Gastroesophageal sphincter (tissue), 4 donors: Measurements from ENCODE around the gene CTTN. TPM values are rescaled to one million over a fixed set of nuclear protein-coding genes. Genes with fewer than 3 reads are reported as not detected.
A peak's percentile ranks its signal among the peaks of the same experiment; 100 is the strongest.

Experiments
- ATAC-seq: fragments of 150-250 bp; one replicate; pipeline ENCODE4 v1.9.1; 2016; ENCODE audit warnings: mild to moderate bottlenecking, moderate library complexity
- H3K27ac ChIP-seq, 4 donors: fragments of 200-600 bp; sonication (generic) in 3 of 4; 1 replicate in 3 of 4; 2 replicates in 1 of 4; pipeline ENCODE4 v1.5.1; 2016 to 2019
- H3K27me3 ChIP-seq: fragments of 200-600 bp; sonication (generic); one replicate; pipeline ENCODE4 v1.5.1; 2019
- H3K36me3 ChIP-seq, 2 donors: fragments of 200-600 bp; sonication (generic); one replicate each; pipeline ENCODE4 v1.5.1; 2019; ENCODE audit warnings: control low read depth in 1 of 2
- H3K4me1 ChIP-seq, 3 donors: fragments of 200-600 bp; sonication (generic); 1 replicate in 2 of 3; 2 replicates in 1 of 3; pipeline ENCODE4 v1.5.1; 2016 to 2019; ENCODE audit warnings: control low read depth in 2 of 3
- H3K4me3 ChIP-seq, 2 donors: fragments of 200-600 bp; sonication (generic); one replicate each; pipeline ENCODE4 v1.5.1; 2019; ENCODE audit warnings: mild to moderate bottlenecking in 1 of 2, moderate library complexity in 1 of 2
- H3K9me3 ChIP-seq, 3 donors: fragments of 200-600 bp; sonication (generic); one replicate each; pipeline ENCODE4 v1.5.1; 2017 to 2019; ENCODE audit warnings: control low read depth in 2 of 3
- CTCF ChIP-seq, 4 experiments: fragments of 200-600 bp in 2 of 4; fragments of 450-650 bp in 2 of 4; sonication (generic) in 1 of 4; IDR thresholded peaks; one replicate each; pipeline ENCODE4 v1.5.1; 2017 to 2019; ENCODE audit warnings: antibody characterized with exemption in 4 of 4, mild to moderate bottlenecking in 2 of 4, moderate library complexity in 2 of 4
- EP300 ChIP-seq: sonication (generic); formaldehyde crosslinking; IDR thresholded peaks from one replicate; pipeline ENCODE4 v1.6.1; 2017; ENCODE audit warnings: antibody characterized with exemption, mild to moderate bottlenecking
- POLR2A ChIP-seq, 2 donors: fragments of 450-650 bp; IDR thresholded peaks; one replicate each; pipeline ENCODE4 v1.6.1; 2017; ENCODE audit warnings: antibody characterized with exemption in 2 of 2, mild to moderate bottlenecking in 2 of 2, moderate library complexity in 1 of 2
- POLR2AphosphoS5 ChIP-seq: sonication (generic); formaldehyde crosslinking; IDR thresholded peaks from one replicate; pipeline ENCODE4 v1.6.1; 2017; ENCODE audit warnings: antibody characterized with exemption
- WGBS, 2 donors: methylation state at CpG; one replicate each; pipeline ENCODE4 v1.1.5; 2018; ENCODE audit warnings: low coverage in 1 of 2; 5-methylcytosine and 5-hydroxymethylcytosine counted together
- total RNA-seq, 4 donors: library from RNA; depleted of rRNA; stranded (reverse); fragments of >200 nt; gene quantifications; one replicate each; pipeline ENCODE4 v1.1.0, GENCODE V29; 2016

Gene CTTN
- total RNA-seq, 4 donors from 2014 or later, result 164 to 316 (median 179) TPM

- Histone ChIP-seq H3K4me1 (peaks cover 0 to 4% (median 0%) of the 10 kb centered on the region in 3 donors), H3K9me3 (no peaks in the 10 kb centered on the region), H3K36me3 (peaks cover 0 to 100% of the 10 kb centered on the region in 2 donors), H3K27ac (no peak overlapping the region), H3K27me3 (no peaks in the 10 kb centered on the region), H3K4me3 (no peak overlapping the region)
- 90 to 98% methylated on average over 4 to 6 of the region's 15 CpGs for WGBS, 2 donors
- TF ChIP-seq EP300, result no peak
- TF ChIP-seq POLR2AphosphoS5, result no peak
- no peak for TF ChIP-seq POLR2A (IDR thresholded peaks at IDR 0.05)
- no peak for TF ChIP-seq CTCF (IDR thresholded peaks at IDR 0.05)
- ATAC-seq, result peak; percentile 5
Measured at GRCh38 chr11:70411713-70412452, 13.6 kb downstream of the CTTN start.

- peaks cover 0 to 100% of the 10 kb centered on the region in 2 donors for H3K36me3 ChIP-seq
- no peak for TF ChIP-seq CTCF (IDR thresholded peaks at IDR 0.05)
- TF ChIP-seq POLR2AphosphoS5, result no peak
- no peak for TF ChIP-seq EP300
- no peak for TF ChIP-seq POLR2A (IDR thresholded peaks at IDR 0.05)
- H3K27ac ChIP-seq, result no peak overlapping the region
- WGBS, 2 donors, result 92% methylated on average over 4 of the region's 10 CpGs; no CpG with 5 or more reads in 1 of the 2 donors
- peaks cover 0 to 4% (median 0%) of the 10 kb centered on the region in 3 donors for H3K4me1 ChIP-seq
- ATAC-seq, result no peak
- no peaks in the 10 kb centered on the region for H3K9me3 ChIP-seq
- H3K27me3 ChIP-seq, result no peaks in the 10 kb centered on the region
- no peak overlapping the region for H3K4me3 ChIP-seq
Measured at GRCh38 chr11:70413151-70413550, 14.8 kb downstream of the CTTN start.

GRCh38 chr11:70414341-70415100, 16.2 kb downstream of the CTTN start:
- no peak for TF ChIP-seq EP300
- no peak for TF ChIP-seq CTCF (IDR thresholded peaks at IDR 0.05)
- no peak for TF ChIP-seq POLR2A (IDR thresholded peaks at IDR 0.05)
- TF ChIP-seq POLR2AphosphoS5, result no peak
- Histone ChIP-seq H3K4me3 (no peak overlapping the region), H3K4me1 (peaks cover 0 to 4% (median 0%) of the 10 kb centered on the region in 3 donors), H3K9me3 (no peaks in the 10 kb centered on the region), H3K27me3 (no peaks in the 10 kb centered on the region), H3K27ac (peak overlapping the region in 1 of 4 donors; percentile 30), H3K36me3 (peaks cover 0 to 100% of the 10 kb centered on the region in 2 donors)
- WGBS, 2 donors, result 78 to 85% methylated on average over 10 to 12 of the region's 28 CpGs
- ATAC-seq, result no peak

- peak overlapping the region in 1 of 4 donors; percentile 30 for H3K27ac ChIP-seq
- WGBS, 2 donors, result 29 to 86% methylated on average over 1 to 3 of the region's 10 CpGs
- H3K9me3 ChIP-seq, result no peaks in the 10 kb centered on the region
- no peaks in the 10 kb centered on the region for H3K27me3 ChIP-seq
- TF ChIP-seq POLR2A (IDR thresholded peaks at IDR 0.05), result no peak
- peak; percentile 56 for TF ChIP-seq POLR2AphosphoS5
- peak in 1 of 4 experiments; percentile 42 for TF ChIP-seq CTCF (IDR thresholded peaks at IDR 0.05)
- peaks cover 0 to 100% of the 10 kb centered on the region in 2 donors for H3K36me3 ChIP-seq
- H3K4me3 ChIP-seq, result no peak overlapping the region
- no peak for ATAC-seq
- H3K4me1 ChIP-seq, result peaks cover 0 to 4% (median 0%) of the 10 kb centered on the region in 3 donors
Measured at GRCh38 chr11:70415191-70415590, 16.9 kb downstream of the CTTN start.
